Sigmoid colon (tissue), 7 donors: ENCODE measurements around the gene MYMX. TPM values are rescaled to one million over a fixed set of nuclear protein-coding genes. Genes with fewer than 3 reads are reported as not detected.
A peak's percentile ranks its signal among the peaks of the same experiment; 100 is the strongest.

Experiments
- DNase-seq: peaks from one replicate; pipeline ENCODE4 v3.0.0-alpha.2; 2019
- H3K27ac ChIP-seq, 4 donors: fragments of 200-600 bp; sonication (generic); one replicate each; pipeline ENCODE4 v1.5.1; 2016 to 2019; ENCODE audit warnings: mild to moderate bottlenecking in 1 of 4
- H3K27me3 ChIP-seq, 3 donors: fragments of 200-600 bp; sonication (generic); one replicate each; pipeline ENCODE4 v1.5.1; 2019; ENCODE audit warnings: mild to moderate bottlenecking in 1 of 3
- H3K36me3 ChIP-seq, 4 donors: fragments of 200-600 bp; sonication (generic); one replicate each; pipeline ENCODE4 v1.5.1; 2016 to 2019
- H3K4me1 ChIP-seq, 4 donors: fragments of 200-600 bp; sonication (generic); one replicate each; pipeline ENCODE4 v1.5.1; 2017 to 2019
- H3K4me3 ChIP-seq, 4 donors: fragments of 200-600 bp; sonication (generic); one replicate each; pipeline ENCODE4 v1.5.1; 2017 to 2019; ENCODE audit warnings: mild to moderate bottlenecking in 2 of 4, moderate library complexity in 1 of 4
- H3K9me3 ChIP-seq, 4 donors: fragments of 200-600 bp in 3 of 4; sonication (generic) in 3 of 4; one replicate each; pipeline versions ENCODE4 v1.5.1 to v1.6.1; 2013 to 2019
- CTCF ChIP-seq, 4 experiments: fragments of 450-650 bp in 3 of 4; fragments of 200-600 bp in 1 of 4; IDR thresholded peaks; one replicate each; pipeline ENCODE4 v1.5.1; 2016 to 2019; ENCODE audit warnings: antibody characterized with exemption in 4 of 4, mild to moderate bottlenecking in 3 of 4, moderate library complexity in 2 of 4
- EP300 ChIP-seq, 4 donors: sonication (generic); formaldehyde crosslinking; IDR thresholded peaks; one replicate each; pipeline ENCODE4 v1.6.1; 2017; ENCODE audit warnings: antibody characterized with exemption in 4 of 4
- POLR2A ChIP-seq, 2 donors: fragments of 450-650 bp; IDR thresholded peaks; one replicate each; pipeline ENCODE4 v1.6.1; 2016; ENCODE audit warnings: antibody characterized with exemption in 2 of 2, mild to moderate bottlenecking in 2 of 2, moderate library complexity in 2 of 2
- POLR2AphosphoS5 ChIP-seq, 4 donors: sonication (generic); formaldehyde crosslinking; IDR thresholded peaks; one replicate each; pipeline ENCODE4 v1.6.1; 2017; ENCODE audit warnings: antibody characterized with exemption in 4 of 4
- WGBS, 2 donors: extraction: QIAGEN DNeasy Blood & Tissue Kit; methylation state at CpG; one replicate each; pipeline ENCODE4 v1.1.7; 2013; 5-methylcytosine and 5-hydroxymethylcytosine counted together
- intact Hi-C: fragments of 100-400 bp; cut with DNase I; formaldehyde crosslinking; loops from one replicate; pipeline ENCODE4 v1.15.1; 2023
- polyA plus RNA-seq, 3 donors: library from polyadenylated mRNA; stranded (reverse); fragments of 200-250 nt; gene quantifications; one replicate each; pipeline ENCODE4 v1.2.3, GENCODE V29; 2013
- total RNA-seq, 4 donors: library from RNA; depleted of rRNA; stranded (reverse); fragments of >200 nt; gene quantifications; one replicate each; pipeline ENCODE4 v1.1.0, GENCODE V29; 2016
- donor health status: healthy with polysubstance abuse.
- donor health status: Bipolar disorder and iron deficiency.
- donor health status: healthy.

The MYMX gene
- total and polyA plus RNA-seq, 7 donors, result 0.28 TPM; not detected in 6

- DNase-seq, result peak; percentile 95
- peaks cover 0 to 79% (median 69%) of the 10 kb centered on the region in 4 donors for H3K4me1 ChIP-seq
- peak overlapping the region; percentile 52 to 66 (median 62) for H3K4me3 ChIP-seq
- peak; percentile 54 to 63 for TF ChIP-seq POLR2A (IDR thresholded peaks at IDR 0.05)
- TF ChIP-seq POLR2AphosphoS5 (IDR thresholded peaks at IDR 0.05), result peak; percentile 55 to 88 (median 80)
- TF ChIP-seq EP300 (IDR thresholded peaks at IDR 0.05), result peak in 1 of 4 donors; percentile 9
- TF ChIP-seq CTCF (IDR thresholded peaks at IDR 0.05), result no peak
- no peaks in the 10 kb centered on the region for H3K27me3 ChIP-seq
- H3K36me3 ChIP-seq, result no peaks in the 10 kb centered on the region
- intact Hi-C loops, result no loop called here
- peak overlapping the region; percentile 94 to 98 (median 97) for H3K27ac ChIP-seq
- WGBS, 2 donors, result 2% methylated on average over 45 of the region's 45 CpGs
- H3K9me3 ChIP-seq, result no peaks in the 10 kb centered on the region
Observed at GRCh38 chr6:44219053-44219814, 2.5 kb downstream of the MYMX start.

GRCh38 chr6:44219815-44220784, 3.4 kb downstream of the MYMX start:
- peaks cover 0 to 87% (median 77%) of the 10 kb centered on the region in 4 donors for H3K4me1 ChIP-seq
- H3K27me3 ChIP-seq, result no peaks in the 10 kb centered on the region
- no peak for DNase-seq
- TF ChIP-seq CTCF (IDR thresholded peaks at IDR 0.05) (no peak), POLR2A (IDR thresholded peaks at IDR 0.05) (no peak), POLR2AphosphoS5 (IDR thresholded peaks at IDR 0.05) (no peak), EP300 (IDR thresholded peaks at IDR 0.05) (no peak)
- peak overlapping the region; percentile 52 to 66 (median 62) for H3K4me3 ChIP-seq
- intact Hi-C loops, result loop anchor here (5.0 kb wide), 2 partner anchors 93 to 448 kb away; partner anchors contain the start of genes MRPL14, TMEM63B and VEGFA
- H3K36me3 ChIP-seq, result no peaks in the 10 kb centered on the region
- H3K9me3 ChIP-seq, result no peaks in the 10 kb centered on the region
- peak overlapping the region; percentile 94 to 98 (median 97) for H3K27ac ChIP-seq
- 55 to 59% methylated on average over 28 of the region's 28 CpGs for WGBS, 2 donors

GRCh38 chr6:44220913-44221290, 4.2 kb downstream of the MYMX start:
- DNase-seq, result no peak
- Histone ChIP-seq H3K27ac (peak overlapping the region; percentile 94 to 98 (median 97)), H3K4me1 (peaks cover 0 to 94% (median 86%) of the 10 kb centered on the region in 4 donors), H3K27me3 (no peaks in the 10 kb centered on the region), H3K36me3 (no peaks in the 10 kb centered on the region), H3K4me3 (no peak overlapping the region), H3K9me3 (no peaks in the 10 kb centered on the region)
- WGBS, 2 donors, result 90 to 93% methylated on average over 4 of the region's 4 CpGs
- TF ChIP-seq CTCF (IDR thresholded peaks at IDR 0.05), result no peak
- TF ChIP-seq POLR2AphosphoS5 (IDR thresholded peaks at IDR 0.05), result no peak
- TF ChIP-seq POLR2A (IDR thresholded peaks at IDR 0.05), result no peak
- no peak for TF ChIP-seq EP300 (IDR thresholded peaks at IDR 0.05)
- intact Hi-C loops, result loop anchor here (1.0 to 5.0 kb wide), 3 partner anchors 13 to 449 kb away; partner anchors contain the start of genes MRPL14, TMEM63B and VEGFA

DNA sequence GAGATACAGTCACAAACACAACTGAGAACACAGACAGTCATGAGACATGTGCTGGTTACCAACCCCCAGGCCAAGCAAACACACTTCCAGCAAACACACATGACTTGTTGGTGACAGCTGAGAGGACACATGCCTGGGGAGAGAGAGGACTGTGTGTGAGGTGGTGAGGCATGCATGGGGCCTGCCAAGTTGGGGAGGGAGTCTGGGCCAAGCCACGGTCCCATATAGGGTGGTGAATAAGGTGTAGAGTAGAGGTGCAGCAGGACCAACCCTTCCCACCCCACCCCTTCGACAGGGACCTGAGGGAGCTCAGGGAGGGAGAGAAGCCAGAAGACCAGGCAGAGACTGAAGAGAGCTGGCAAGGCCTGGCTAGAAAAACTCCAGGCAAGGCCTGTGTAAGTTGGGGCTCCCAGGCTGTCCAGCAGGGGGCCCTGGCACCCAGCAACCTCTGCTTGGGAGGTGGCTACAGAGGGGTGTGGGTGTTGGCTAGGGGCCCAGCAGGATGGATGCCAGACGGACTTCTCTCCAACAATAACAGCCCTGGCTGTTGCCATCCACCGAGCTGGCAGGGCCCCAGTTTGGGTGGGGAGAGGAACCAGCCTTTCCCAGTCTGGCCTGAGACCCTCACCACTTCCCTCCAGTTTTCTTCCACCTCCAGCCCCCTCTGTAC, 4.7 kb downstream of the MYMX start:
- Histone ChIP-seq H3K4me1 (peaks cover 0 to 94% (median 89%) of the 10 kb centered on the region in 4 donors), H3K27me3 (no peaks in the 10 kb centered on the region), H3K4me3 (peak overlapping the region; percentile 63 to 78 (median 68)), H3K27ac (peak overlapping the region; percentile 94 to 98 (median 97)), H3K9me3 (no peaks in the 10 kb centered on the region), H3K36me3 (no peaks in the 10 kb centered on the region)
- WGBS, 2 donors, result 4 to 13% methylated on average over 4 of the region's 4 CpGs
- peak; percentile 84 to 93 (median 90) for TF ChIP-seq CTCF (IDR thresholded peaks at IDR 0.05)
- peak; percentile 68 to 94 (median 74) for TF ChIP-seq POLR2AphosphoS5 (IDR thresholded peaks at IDR 0.05)
- TF ChIP-seq POLR2A (IDR thresholded peaks at IDR 0.05), result no peak
- TF ChIP-seq EP300 (IDR thresholded peaks at IDR 0.05), result peak in 2 of 4 donors; percentile 28 to 67
- intact Hi-C loops, result loop anchor here (1.0 to 5.0 kb wide), 3 partner anchors 13 to 449 kb away; partner anchors contain the start of genes MRPL14, TMEM63B and VEGFA
- DNase-seq, result peak; percentile 98
